Natural killer cell (primary cell): ENCODE data around the gene S100B. TPM values are rescaled to one million over a fixed set of nuclear protein-coding genes. Genes with fewer than 3 reads are reported as not detected.
"Not testable (repeated sequence)": the region's sequence is repeated elsewhere in the genome, so short reads cannot be mapped to it uniquely, and the experiment has no call there.

Source experiments
- ATAC-seq, 3 donors: fragments of 150-1000 bp in 2 of 3; fragments of 200-7000 bp in 1 of 3; cut with Tn5 transposase; 1 replicate in 1 of 3; 2 replicates in 2 of 3; pipeline ENCODE4 v1.10.0; 2021; ENCODE audit warnings: mild to moderate bottlenecking in 2 of 3, moderate library complexity in 2 of 3
- DNase-seq, 2 donors: peaks; one replicate each; pipeline versions ENCODE4 v3.0.0 to v3.0.0-alpha.2; 2013 to 2021; ENCODE audit warnings: mixed read lengths in 1 of 2
- H3K27ac ChIP-seq: one replicate; pipeline ENCODE4 v1.5.1; 2013; ENCODE audit warnings: mild to moderate bottlenecking, low read length
- H3K27me3 ChIP-seq: one replicate; pipeline ENCODE4 v1.6.1; 2013; ENCODE audit warnings: low read length; ENCODE audit not compliant: control insufficient read depth, insufficient read depth
- H3K36me3 ChIP-seq: one replicate; pipeline ENCODE4 v1.6.1; 2013; ENCODE audit warnings: low read length; ENCODE audit not compliant: control insufficient read depth, insufficient read depth
- H3K4me1 ChIP-seq: one replicate; pipeline ENCODE4 v1.6.1; 2013; ENCODE audit warnings: low read length; ENCODE audit not compliant: control insufficient read depth, insufficient read depth
- H3K4me3 ChIP-seq: one replicate; pipeline ENCODE4 v1.5.1; 2013; ENCODE audit warnings: low read length
- H3K9me3 ChIP-seq: one replicate; pipeline ENCODE4 v1.6.1; 2013; ENCODE audit warnings: low read length; ENCODE audit not compliant: control insufficient read depth, insufficient read depth
- H3K27ac Mint-ChIP-seq, 2 donors: one replicate each; pipeline ENCODE4 v1.8.0; 2022; ENCODE audit warnings: mild to moderate bottlenecking in 2 of 2, mixed read lengths in 2 of 2, moderate library complexity in 1 of 2
- H3K27me3 Mint-ChIP-seq, 2 donors: one replicate each; pipeline ENCODE4 v1.8.0; 2022; ENCODE audit warnings: low read depth in 2 of 2, mixed read lengths in 2 of 2
- H3K36me3 Mint-ChIP-seq: one replicate; pipeline ENCODE4 v1.8.0; 2022; ENCODE audit warnings: mixed read lengths
- H3K4me1 Mint-ChIP-seq, 2 donors: one replicate each; pipeline ENCODE4 v1.8.0; 2022; ENCODE audit warnings: mixed read lengths in 2 of 2
- H3K4me3 Mint-ChIP-seq: one replicate; pipeline ENCODE4 v1.8.0; 2022; ENCODE audit warnings: mild to moderate bottlenecking, moderate library complexity, mixed read lengths
- H3K9me3 Mint-ChIP-seq, 2 donors: one replicate each; pipeline ENCODE4 v1.8.0; 2022; ENCODE audit warnings: mixed read lengths in 2 of 2
- CTCF ChIP-seq: fragments of 200-600 bp; IDR thresholded peaks from one replicate; pipeline ENCODE4 v1.8.0; 2022; ENCODE audit warnings: antibody characterized with exemption
- WGBS: methylation state at CpG from one replicate; pipeline ENCODE4 v1.1.7; 2013; ENCODE audit warnings: missing lambda C conversion rate; ENCODE audit not compliant: insufficient coverage; 5-methylcytosine and 5-hydroxymethylcytosine counted together
- intact Hi-C: fragments of 100-400 bp; cut with micrococcal nuclease; formaldehyde crosslinking; loops from one replicate; pipeline ENCODE4 v1.14.2; 2022
- total RNA-seq, 4 donors: library from RNA; stranded (reverse); fragments of 120-200 nt in 1 of 4; gene quantifications; one replicate each; pipeline versions ENCODE4 v1.2.3 to v1.2.4, GENCODE V29; 2013 to 2022

The S100B gene
- total RNA-seq, 3 donors from 2014 or later (not counting 1 experiment from before 2014, with no cell fraction given), result 4.0 to 58.9 TPM; not detected in 1

- peaks cover 9 to 20% of the 10 kb centered on the region in 2 donors for H3K9me3 Mint-ChIP-seq
- WGBS, result 93% methylated on average over 7 of the region's 7 CpGs
- H3K27ac ChIP-seq, result no peak overlapping the region
- H3K27me3 Mint-ChIP-seq, result no peaks in the 10 kb centered on the region
- H3K4me3 Mint-ChIP-seq, result no peak overlapping the region
- no peak for DNase-seq
- TF ChIP-seq CTCF, result no peak
- H3K36me3 Mint-ChIP-seq, result peaks cover 33% of the 10 kb centered on the region
- peaks cover 3% of the 10 kb centered on the region for H3K36me3 ChIP-seq
- H3K4me3 ChIP-seq, result no peak overlapping the region
- H3K4me1 Mint-ChIP-seq, result peaks cover 22 to 36% of the 10 kb centered on the region in 2 donors
- no peak overlapping the region for H3K27ac Mint-ChIP-seq
- H3K4me1 ChIP-seq, result peaks cover 9% of the 10 kb centered on the region
- H3K9me3 ChIP-seq, result no peaks in the 10 kb centered on the region
- ATAC-seq, result no peak
- intact Hi-C loops, result no loop called here
- no peaks in the 10 kb centered on the region for H3K27me3 ChIP-seq
These were observed 19.5 kb downstream of the S100B start for GRCh38 chr21:46585191-46585953.

GRCh38 chr21:46581780-46582307 lies 23.0 kb downstream of the S100B start:
- no peaks in the 10 kb centered on the region for H3K27me3 Mint-ChIP-seq
- TF ChIP-seq CTCF, result no peak

GRCh38 chr21:46579394-46579793 lies 25.5 kb downstream of the S100B start:
- H3K4me1 ChIP-seq, H3K4me3 ChIP-seq, H3K27me3 ChIP-seq, DNase-seq, ATAC-seq, H3K9me3 ChIP-seq, H3K4me3 Mint-ChIP-seq, H3K27ac ChIP-seq, H3K27me3 Mint-ChIP-seq, intact Hi-C loops, H3K36me3 ChIP-seq: not testable (repeated sequence)
- peaks cover 8 to 17% of the 10 kb centered on the region in 2 donors for H3K9me3 Mint-ChIP-seq
- H3K36me3 Mint-ChIP-seq, result peaks cover 27% of the 10 kb centered on the region
- peak overlapping the region in 1 of 2 donors; percentile 35 for H3K27ac Mint-ChIP-seq
- peaks cover 21 to 56% of the 10 kb centered on the region in 2 donors for H3K4me1 Mint-ChIP-seq
- 100% methylated on average over 2 of the region's 2 CpGs for WGBS

More at GRCh38 chr21:46581780-46582307, 23.0 kb downstream of the S100B start:
- Histone ChIP-seq H3K4me3 (no peak overlapping the region), H3K36me3 (peaks cover 3% of the 10 kb centered on the region), H3K4me1 (peaks cover 4% of the 10 kb centered on the region), H3K9me3 (no peaks in the 10 kb centered on the region), H3K27me3 (no peaks in the 10 kb centered on the region), H3K27ac (no peak overlapping the region)
- ATAC-seq (no peak), DNase-seq (no peak)
- Mint-ChIP-seq H3K4me3 (no peak overlapping the region), H3K36me3 (peaks cover 36% of the 10 kb centered on the region), H3K9me3 (peaks cover 9 to 18% of the 10 kb centered on the region in 2 donors), H3K4me1 (peaks cover 22 to 43% of the 10 kb centered on the region in 2 donors), H3K27ac (peak overlapping the region in 1 of 2 donors; percentile 48)
- intact Hi-C loops, result no loop called here
- WGBS, result over 99% methylated on average over 5 of the region's 5 CpGs

GRCh38 chr21:46577786-46578185 lies 27.1 kb downstream of the S100B start:
- peaks cover 8 to 20% of the 10 kb centered on the region in 2 donors for H3K9me3 Mint-ChIP-seq
- H3K36me3 ChIP-seq, ATAC-seq, H3K27ac Mint-ChIP-seq, H3K27me3 Mint-ChIP-seq, H3K4me3 ChIP-seq, intact Hi-C loops, H3K27ac ChIP-seq, DNase-seq, H3K4me1 ChIP-seq, H3K27me3 ChIP-seq, H3K9me3 ChIP-seq, H3K4me3 Mint-ChIP-seq: not testable (repeated sequence)
- H3K4me1 Mint-ChIP-seq, result peaks cover 21 to 56% of the 10 kb centered on the region in 2 donors
- WGBS, result 95% methylated on average over 4 of the region's 5 CpGs
- peaks cover 32% of the 10 kb centered on the region for H3K36me3 Mint-ChIP-seq
